Measurements from ENCODE around the gene SHMT2.

The SHMT2 gene

GRCh38 chr12:57229046-57229633 lies 371 bp upstream of the SHMT2 start:
- no peak for DNase-seq

GRCh38 chr12:57230381-57231155 lies 1.1 kb downstream of the SHMT2 start:
- no peak for DNase-seq

DNA sequence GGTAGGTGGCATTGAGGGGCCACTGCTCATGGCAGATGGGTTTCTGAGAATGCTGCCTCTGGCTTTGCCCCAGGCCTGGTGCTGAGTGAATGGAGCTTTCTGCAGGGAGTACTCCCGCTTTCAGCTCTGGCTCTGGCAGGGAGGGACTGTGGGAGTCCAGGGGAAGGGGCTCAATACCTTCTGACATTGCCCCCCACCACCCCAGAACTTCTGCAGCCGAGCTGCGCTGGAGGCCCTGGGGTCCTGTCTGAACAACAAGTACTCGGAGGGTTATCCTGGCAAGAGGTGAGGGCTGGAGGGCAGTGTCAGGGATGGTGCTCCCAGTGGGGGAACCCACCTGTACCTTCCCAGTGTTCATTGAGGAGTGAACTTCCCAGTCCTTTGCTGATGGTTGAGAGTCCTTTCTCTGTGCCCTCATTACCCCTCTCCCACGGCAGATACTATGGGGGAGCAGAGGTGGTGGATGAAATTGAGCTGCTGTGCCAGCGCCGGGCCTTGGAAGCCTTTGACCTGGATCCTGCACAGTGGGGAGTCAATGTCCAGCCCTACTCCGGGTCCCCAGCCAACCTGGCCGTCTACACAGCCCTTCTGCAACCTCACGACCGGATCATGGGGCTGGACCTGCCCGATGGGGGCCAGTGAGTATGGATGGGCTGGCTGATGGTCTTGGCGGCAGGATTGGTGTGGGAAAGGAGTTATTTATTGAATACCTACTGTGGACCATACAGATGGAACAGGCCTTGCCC lies 1.9 kb downstream of the SHMT2 start:
- DNase-seq, result no peak

DNA sequence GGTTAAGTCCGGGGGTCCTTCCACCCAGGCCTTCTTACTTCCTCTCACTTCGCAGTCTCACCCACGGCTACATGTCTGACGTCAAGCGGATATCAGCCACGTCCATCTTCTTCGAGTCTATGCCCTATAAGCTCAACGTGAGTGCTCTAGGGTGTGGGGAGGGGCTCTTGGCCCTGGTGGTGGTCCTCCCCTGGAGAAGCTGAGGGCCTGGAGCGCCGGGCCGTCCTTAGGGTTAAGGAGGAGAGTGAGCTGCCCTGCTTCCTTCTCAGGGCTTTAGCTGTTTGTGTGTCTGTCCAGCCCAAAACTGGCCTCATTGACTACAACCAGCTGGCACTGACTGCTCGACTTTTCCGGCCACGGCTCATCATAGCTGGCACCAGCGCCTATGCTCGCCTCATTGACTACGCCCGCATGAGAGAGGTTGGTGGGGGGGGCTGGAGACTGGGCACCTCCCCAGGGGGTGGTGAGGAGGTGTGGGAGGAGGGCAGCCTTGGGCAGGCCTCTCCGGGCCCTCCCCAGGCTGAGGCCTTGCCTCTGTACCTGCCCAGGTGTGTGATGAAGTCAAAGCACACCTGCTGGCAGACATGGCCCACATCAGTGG lies 2.7 kb downstream of the SHMT2 start:
- DNase-seq, result no peak

GRCh38 chr12:57233357-57234232 lies 4.1 kb downstream of the SHMT2 start:
- DNase-seq, result no peak

GRCh38 chr12:57234233-57234570 lies 4.7 kb downstream of the SHMT2 start:
- DNase-seq, result no peak

- DNase-seq, result no peak
Observed at GRCh38 chr12:57234571-57235016, 5.1 kb downstream of the SHMT2 start.

DNA sequence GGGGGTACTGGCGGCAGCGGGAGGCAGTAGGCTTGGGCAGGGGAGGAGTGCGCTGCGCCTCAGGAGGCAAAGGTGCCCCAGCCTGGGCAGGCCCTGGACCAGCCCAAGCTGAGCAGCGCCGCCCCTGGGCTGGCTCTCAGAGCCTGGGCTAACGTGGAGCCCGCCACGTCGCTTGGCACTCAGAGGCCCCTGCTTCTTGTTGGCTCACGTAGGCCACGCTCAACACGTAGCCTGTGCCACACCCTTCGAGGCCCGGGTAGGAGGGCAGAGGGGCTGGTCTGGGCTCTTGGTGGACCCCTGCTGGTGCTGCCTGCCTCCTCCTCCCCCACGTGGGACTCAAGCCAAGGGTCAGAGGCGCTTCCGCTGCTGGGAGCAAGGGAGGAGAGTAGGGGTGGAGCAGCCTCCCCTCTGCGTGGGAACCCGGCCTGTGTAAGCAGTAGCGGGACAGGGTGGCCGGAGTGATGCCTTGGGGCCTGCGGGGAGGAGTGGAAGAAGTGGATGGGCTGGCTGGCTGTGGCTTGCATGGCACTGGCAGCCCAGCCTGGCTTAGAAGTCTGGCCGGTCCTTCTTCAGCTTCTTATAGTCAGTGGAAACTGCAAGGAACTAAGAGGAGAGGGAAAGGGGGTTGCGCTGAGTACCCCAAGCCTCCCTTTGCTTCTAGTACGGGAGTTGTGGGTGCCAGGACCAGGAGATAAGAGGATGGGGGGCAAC lies 5.7 kb downstream of the SHMT2 start:
- no peak for DNase-seq

GRCh38 chr12:57235728-57236131 lies 6.2 kb downstream of the SHMT2 start:
- no peak for DNase-seq

- no peak for DNase-seq
Observed at GRCh38 chr12:57236201-57236924, 6.9 kb downstream of the SHMT2 start.

DNA sequence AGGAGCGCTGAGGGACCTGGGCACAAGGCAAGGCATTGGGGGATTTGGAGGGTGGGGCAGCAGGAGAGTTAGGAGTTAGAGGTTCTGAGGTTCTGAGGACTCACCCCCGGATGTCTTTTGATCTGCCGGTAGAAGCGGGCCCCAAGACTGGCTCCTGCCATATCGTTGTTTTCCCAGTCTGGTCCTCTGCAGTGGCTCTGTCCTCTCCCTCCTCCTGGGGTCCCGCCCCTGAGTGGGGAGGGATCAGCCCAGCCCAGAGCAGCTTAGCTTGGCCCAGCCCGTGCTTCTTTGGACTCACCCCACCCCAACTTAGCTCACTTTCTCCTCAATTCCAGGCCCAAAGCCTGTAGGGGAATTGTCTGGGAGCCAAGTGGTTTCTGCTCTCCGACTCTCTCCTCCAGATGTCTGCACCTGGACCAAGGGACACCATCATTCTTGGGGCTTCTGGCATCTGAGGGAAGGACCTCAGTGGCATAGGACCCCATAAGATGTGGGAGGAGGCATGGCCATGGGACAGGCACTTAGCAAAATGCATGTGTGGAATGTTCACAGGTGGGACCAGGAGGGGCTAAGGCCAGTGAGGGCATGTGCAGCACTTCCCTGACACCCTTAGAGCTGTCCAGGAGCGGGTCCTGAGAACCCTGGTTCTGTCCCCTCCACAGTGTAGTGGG lies 7.5 kb downstream of the SHMT2 start:
- DNase-seq, result no peak

GRCh38 chr12:57237596-57237931 lies 8.1 kb downstream of the SHMT2 start:
- DNase-seq, result no peak

DNA sequence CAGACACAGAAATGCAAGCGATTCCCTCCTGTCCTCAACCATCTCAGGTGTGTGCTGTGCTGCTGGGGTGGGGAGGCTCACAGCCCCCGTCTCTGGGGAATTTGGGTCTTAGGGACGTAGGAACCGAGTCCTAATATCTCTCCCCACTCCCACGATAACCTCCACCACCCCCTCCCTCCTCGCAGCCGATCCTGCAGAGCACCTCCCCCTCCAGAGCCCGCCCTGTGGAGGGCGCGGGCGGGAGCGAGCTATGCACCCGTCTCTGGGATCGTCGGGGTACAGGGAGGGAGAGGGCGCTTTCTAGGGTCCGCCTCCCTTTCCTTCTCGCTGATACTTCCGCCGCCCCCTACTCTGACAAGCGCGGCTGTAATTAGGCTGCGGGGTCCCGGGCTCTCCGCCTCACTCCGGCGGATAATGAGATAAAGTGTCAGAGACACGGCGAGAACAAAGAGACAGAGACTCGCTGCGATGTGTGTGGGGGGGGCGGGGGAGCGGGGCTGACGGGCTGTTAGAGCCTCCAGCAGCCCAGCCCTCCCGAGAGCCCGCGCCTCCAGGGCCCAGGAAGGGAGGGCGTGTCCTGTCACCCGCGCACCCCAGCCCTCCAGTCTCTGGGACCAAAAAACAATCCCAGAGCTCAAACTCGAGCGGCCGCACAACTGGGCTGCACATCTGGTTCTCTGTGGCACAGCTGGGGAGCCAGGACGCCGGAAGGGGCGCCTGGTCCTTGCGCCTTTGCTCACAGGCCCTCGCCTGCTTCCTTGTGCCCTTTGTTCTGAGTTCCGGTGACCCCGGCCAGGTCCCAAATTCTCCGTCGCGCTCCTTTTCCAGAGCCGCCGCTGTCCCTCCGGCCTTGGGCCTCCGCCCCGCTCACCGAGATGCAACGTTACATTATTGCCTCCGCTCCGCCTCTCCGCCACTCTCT lies 8.7 kb downstream of the SHMT2 start:
- no peak for DNase-seq

- no peak for DNase-seq
Observed at GRCh38 chr12:57238854-57239554, 9.5 kb downstream of the SHMT2 start.

DNA sequence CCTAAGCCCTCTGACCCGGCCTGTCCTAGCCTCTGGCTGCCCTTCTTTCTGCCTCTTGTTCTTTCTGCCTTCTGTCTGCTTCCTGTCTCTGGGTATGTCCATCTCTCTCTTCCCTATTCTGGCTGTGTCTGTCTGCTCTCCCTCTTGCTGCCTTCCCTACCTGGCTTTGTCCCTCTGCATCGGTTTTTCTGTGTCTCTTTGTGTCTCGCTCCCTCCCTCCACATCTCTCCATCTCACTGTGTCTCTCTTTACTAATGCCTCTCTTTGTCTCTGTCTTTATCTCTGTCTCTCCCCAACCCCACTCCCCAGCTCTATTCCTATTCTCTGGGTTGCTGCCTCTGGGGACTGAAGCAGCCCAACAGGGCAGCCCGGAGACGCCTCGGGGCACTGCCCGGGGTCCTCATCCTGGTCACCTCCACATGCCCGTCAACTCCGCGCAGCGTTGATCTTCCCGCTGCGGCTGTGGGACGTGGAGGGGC lies 10.1 kb downstream of the SHMT2 start:
- no peak for DNase-seq

GRCh38 chr12:57240066-57240921 lies 10.8 kb downstream of the SHMT2 start:
- DNase-seq, result no peak

DNA sequence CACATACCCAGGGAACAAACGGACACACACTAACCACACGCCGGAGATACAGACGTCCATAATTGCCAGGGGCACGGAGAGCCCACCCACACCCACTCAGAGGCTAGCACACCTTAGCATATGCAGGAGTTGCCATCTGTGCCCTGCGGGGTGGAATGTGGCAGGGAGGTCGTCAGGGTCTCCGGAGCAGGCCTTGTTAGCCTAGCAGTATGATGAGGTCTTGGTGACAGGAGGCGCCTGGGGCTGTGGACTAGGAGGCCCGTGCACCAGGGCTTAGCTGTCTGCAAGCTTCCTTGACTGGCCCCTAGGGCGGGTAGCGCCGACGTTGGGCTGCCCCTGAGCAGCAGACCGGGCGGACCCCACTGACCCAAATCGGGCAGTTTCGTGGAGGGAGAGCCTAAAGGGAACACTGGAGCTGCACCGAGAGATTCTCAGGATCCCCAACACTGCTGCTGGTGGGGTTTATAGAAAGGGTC lies 11.5 kb downstream of the SHMT2 start:
- DNase-seq, result no peak
